ENCODE results near the gene LCN12.
A peak's percentile ranks its signal among the peaks of the same experiment; 100 is the strongest.

The LCN12 gene

GRCh38 chr9:136958898-136959850 is 7.1 kb downstream of the LCN12 start:
- DNase-seq, result no peak

DNA sequence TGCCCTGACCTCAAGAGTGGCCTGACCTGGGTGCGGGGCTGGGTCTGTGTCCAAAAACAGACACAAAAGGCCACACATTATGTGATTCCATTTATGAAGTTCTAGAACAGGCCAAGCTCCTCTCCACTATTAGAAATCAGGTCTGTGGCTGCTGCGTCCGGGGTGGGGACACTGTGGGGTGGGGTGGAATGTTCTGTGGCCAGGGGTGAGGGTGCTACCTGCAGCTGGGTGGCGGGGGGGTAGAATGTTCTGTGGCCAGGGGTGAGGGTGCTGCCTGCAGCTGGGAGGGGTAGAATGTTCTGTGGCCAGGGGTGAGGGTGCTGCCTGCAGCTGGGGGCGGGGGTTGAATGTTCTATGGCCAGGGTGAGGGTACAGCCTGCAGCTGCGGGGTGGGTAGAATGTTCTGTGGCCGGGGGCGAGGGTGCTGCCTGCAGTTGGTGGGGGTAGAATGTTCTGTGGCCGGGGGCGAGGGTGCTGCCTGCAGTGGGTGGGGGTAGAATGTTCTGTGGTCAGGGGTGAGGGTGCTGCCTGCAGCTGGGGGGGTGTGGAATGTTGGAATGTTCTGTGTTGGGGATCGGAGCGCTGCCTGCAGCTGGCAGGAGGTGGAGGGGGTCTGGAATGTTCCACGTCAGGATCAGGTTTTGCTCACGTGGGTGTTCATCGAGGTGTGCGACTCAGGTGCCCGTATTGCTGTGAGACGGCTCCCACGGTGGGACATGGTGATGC is 8.3 kb downstream of the LCN12 start:
- no peak for DNase-seq

DNA sequence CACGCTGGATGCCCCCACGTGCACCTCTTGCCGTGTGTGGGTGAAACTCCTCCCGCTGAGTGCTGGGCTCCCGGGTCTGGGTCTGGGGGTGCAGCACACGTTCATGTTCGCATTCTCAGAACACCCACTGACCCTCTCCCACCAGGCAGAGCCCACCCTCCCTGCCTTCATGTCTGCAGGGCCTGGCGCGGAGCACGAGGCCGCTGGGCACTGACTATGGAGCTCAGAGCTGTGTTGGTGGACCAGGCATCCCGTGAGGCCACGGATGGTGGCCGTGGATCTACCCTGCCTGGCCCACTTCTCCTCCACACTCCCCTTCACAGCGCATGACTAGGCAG is 8.8 kb downstream of the LCN12 start:
- no peak for DNase-seq

- DNase-seq, result no peak
Observed at GRCh38 chr9:136961279-136962065, 9.4 kb downstream of the LCN12 start.

DNA sequence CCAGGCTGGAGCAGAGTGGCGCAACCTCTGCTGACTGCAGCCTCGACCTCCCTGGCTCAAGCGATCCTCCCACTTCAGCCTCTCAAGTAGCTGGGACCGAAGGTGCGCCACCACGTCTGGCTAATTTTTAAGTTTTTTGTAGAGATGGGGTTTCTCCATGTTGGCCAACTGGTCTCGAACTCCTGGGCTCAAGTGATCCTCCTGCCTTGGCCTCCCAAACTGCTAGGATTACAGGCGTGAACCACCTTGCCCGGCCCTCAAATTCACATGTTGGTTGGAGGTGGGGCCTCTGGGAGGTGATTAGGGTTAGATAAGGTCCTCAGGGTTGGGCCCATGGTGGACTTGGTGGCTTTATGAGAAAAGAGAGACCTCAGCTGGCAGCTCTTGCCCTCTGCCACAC is 10.1 kb downstream of the LCN12 start:
- DNase-seq, result no peak

- no peak for DNase-seq
Observed at GRCh38 chr9:136962701-136963248, 10.7 kb downstream of the LCN12 start.

DNA sequence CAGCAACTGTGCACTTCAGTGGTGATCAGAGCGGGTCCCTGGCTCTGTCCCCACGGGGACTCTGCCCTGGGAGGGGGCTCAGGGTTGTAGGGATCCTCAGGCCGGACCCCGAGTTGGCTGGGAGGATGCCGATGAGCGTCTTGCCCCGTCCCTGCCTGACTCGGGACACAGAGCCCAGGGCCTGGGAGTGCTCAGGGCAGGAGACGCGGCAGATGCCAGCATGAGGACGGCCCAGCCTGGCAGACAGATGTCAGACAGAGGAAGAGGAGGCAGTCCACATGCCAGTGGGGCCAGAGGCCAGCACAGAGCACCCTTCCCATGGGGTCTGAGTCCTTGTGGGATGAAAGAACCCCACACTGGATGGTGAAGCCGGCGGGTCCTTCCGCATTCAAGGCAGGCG is 11.3 kb downstream of the LCN12 start:
- no peak for DNase-seq

DNA sequence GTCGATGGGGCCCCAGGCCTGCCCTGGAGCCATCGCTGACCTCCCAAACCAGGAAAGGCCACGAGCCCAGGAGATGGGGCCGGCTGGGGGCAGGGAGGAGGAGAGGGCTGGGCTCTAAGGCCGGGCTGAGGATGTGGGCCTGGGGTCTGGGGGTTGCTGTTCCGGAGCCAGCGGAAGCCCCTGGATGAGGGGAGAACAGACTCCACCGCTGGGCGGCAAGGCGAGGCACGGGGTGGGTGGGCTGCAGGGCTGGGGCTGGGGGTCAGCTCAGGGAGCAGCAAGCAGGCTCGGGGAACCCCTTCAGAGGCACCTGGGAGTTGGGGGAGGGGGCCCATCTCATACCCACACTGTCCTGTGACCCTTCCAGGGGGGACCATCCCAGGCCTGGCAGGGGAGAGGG is 11.7 kb downstream of the LCN12 start:
- DNase-seq, result no peak

DNA sequence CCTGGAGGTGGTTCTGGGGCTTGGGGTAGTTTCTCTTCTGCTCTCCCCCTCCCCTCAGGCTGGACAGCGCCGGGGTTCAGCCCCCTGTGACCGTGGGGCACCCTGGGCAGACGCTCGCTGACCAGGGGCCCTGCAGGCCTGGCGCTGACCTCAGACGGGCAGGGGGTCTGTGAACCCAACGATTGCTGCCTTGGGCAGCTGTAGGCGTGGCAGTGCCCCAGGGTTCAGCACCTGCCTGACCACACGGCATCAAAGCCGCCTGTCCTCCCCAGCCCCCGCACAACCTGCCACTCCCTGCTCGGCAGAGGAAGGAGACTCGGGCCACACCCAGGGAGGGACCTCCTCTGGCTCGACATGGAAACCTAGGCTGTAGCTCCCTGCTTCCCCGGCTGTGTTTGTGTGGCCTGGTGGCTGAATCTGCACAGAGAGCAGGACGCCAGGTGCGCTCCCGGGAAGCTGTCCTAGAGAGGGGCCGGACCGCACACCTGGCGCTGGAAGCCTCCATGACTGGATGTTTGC is 12.2 kb downstream of the LCN12 start:
- no peak for DNase-seq

GRCh38 chr9:136964833-136965422 is 12.9 kb downstream of the LCN12 start:
- no peak for DNase-seq

- DNase-seq, result peak; percentile 49
Observed at GRCh38 chr9:136965771-136966484, 13.9 kb downstream of the LCN12 start.

- no peak for DNase-seq
Observed at GRCh38 chr9:136968333-136969127, 16.5 kb downstream of the LCN12 start.

GRCh38 chr9:136969150-136969549 is 17.1 kb downstream of the LCN12 start:
- no peak for DNase-seq

GRCh38 chr9:136969774-136970173 is 17.7 kb downstream of the LCN12 start:
- DNase-seq, result no peak

GRCh38 chr9:136970361-136970760 is 18.3 kb downstream of the LCN12 start:
- no peak for DNase-seq

DNA sequence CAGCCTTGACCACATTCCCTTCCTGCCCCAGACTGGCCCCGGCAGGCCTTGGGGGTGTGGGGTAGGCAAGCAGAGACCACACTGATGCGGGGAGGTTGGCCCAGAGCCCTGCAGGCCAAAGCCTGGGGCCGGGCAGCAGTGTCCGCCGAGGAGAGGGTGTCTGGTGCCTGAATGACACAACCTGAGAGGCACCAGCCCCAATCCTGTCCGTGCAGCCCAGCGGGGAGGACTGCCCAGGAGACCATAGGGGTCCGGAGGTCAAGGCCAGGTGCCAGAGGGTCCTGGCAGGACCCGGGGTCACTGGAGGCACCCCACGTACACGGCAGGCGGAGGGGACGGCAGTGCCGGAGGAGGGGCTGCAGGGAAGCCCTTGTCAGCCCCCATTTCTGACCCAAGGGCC is 19.7 kb downstream of the LCN12 start:
- no peak for DNase-seq

GRCh38 chr9:136972335-136972734 is 20.3 kb downstream of the LCN12 start:
- no peak for DNase-seq

DNA sequence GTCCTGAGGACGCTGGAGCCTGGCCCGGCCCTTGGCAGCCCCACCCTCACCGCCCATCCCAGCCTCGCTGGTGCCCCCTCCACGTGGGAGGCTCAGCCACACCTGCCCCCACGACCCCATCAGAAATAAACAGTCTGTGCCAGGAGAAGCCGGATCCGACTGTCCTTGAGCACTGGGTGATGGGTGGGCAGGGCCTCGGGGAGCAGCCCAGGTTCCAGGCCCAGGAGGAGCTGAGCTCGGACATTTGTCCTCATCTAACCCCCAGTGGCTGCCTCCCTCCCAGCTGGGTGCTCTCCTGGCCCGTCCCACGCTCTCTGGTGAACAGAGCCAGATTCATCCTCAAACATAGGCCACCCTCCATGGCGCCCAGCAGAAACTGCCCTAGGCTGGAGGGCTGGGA is 20.7 kb downstream of the LCN12 start:
- no peak for DNase-seq

DNA sequence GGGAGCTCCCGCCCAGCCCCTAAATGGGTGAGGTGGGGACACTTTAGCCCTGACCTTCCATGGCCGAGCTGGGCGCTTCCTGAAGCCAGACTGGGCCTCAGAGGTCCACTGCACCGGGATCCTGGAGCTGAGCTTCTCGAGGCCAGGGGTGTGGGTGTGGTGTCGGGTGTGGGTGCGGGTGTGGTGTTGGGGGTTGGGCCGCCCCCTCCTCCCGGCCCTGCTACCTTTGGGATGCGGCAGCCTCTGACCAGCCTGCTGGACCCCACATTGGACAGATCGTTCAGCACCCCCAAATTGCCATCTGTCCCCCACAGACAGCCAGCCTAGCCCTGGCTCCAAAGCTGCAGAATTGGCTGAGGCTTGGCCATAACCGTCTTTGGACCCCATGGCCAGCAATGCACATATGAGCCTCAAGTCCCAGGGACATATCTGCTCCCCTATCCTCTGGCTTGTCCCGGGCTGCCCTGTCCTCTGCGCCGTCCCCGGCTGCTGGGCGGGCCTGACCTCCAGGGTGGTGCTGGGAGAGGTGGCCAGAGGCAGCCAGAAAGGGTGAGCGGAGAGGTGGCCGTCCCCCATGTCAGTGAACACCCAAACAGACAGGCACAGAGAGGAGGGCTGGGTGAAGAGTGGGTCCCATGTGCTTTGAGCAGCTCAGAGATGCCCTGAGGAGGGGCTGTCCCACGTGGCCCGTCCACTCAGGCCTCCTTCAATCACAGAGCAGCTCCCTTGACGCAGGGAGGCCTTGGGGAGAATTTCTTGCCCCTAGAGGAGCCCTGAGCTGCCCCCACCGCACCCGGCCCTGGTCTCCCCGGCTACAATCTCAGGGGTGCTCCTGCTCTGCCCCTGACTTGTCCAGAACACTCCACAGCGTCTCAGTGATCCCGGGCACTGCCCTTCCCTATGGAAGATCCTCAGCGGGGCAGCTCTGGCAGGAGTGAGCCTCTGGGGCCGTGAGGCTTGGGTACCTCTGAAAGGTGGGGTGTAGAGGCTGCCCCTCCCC is 21.8 kb downstream of the LCN12 start:
- DNase-seq, result no peak
